PC-3 (cell line): ENCODE measurements around the gene BPIFA3.

ENCODE experiments used
- EZH2 ChIP-seq: fragments of 300-600 bp; sonication (generic); IDR thresholded peaks from one replicate; pipeline ENCODE4 v1.6.1; 2017; ENCODE audit warnings: antibody characterized with exemption, mild to moderate bottlenecking, low read length; ENCODE audit not compliant: unreplicated experiment
- EZH2phosphoT487 ChIP-seq: fragments of 300-600 bp; sonication (generic); IDR thresholded peaks from 2 replicates; pipeline ENCODE4 v1.6.1; 2018; ENCODE audit warnings: mild to moderate bottlenecking, antibody characterized with exemption, low read length, borderline replicate concordance
- TF ChIP-seq, protein P1 (sequence below): fragments of 300-600 bp; sonication (generic); conservative IDR thresholded peaks from 2 replicates; pipeline ENCODE4 v1.5.1; 2017; ENCODE audit warnings: antibody characterized with exemption, low read depth, mild to moderate bottlenecking, low read length

- TF ChIP-seq, protein P1, sequence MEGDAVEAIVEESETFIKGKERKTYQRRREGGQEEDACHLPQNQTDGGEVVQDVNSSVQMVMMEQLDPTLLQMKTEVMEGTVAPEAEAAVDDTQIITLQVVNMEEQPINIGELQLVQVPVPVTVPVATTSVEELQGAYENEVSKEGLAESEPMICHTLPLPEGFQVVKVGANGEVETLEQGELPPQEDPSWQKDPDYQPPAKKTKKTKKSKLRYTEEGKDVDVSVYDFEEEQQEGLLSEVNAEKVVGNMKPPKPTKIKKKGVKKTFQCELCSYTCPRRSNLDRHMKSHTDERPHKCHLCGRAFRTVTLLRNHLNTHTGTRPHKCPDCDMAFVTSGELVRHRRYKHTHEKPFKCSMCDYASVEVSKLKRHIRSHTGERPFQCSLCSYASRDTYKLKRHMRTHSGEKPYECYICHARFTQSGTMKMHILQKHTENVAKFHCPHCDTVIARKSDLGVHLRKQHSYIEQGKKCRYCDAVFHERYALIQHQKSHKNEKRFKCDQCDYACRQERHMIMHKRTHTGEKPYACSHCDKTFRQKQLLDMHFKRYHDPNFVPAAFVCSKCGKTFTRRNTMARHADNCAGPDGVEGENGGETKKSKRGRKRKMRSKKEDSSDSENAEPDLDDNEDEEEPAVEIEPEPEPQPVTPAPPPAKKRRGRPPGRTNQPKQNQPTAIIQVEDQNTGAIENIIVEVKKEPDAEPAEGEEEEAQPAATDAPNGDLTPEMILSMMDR, result no peak
- TF ChIP-seq EZH2, result no peak
- no peak for TF ChIP-seq EZH2phosphoT487
Observed at GRCh38 chr20:33250666-33251065, 33.5 kb downstream of the BPIFA3 start.
